ENCODE data around the gene CCM2L.

Gene CCM2L

GRCh38 chr20:32051720-32052089 lies 41.5 kb downstream of the CCM2L start:
- H3K4me3 ChIP-seq (ENCODE audit: low read depth in 1 of 5, low read length in 5 of 5) = peak overlapping the region in 4 of 5 donors; percentile 11 to 66 (median 45)
- peaks cover 0 to 21% (median 9%) of the 10 kb centered on the region in 5 donors for H3K4me1 ChIP-seq (ENCODE audit: control insufficient read depth in 5 of 5, insufficient read depth in 5 of 5, low read length in 5 of 5)
- H3K9ac ChIP-seq (ENCODE audit: low read length in 5 of 5) = peak overlapping the region in 1 of 5 donors; percentile 51
- no peak overlapping the region for H3K27ac ChIP-seq (ENCODE audit: low read depth, low read length)
- peaks cover 0 to 3% (median 0%) of the 10 kb centered on the region in 5 donors for H3K36me3 ChIP-seq (ENCODE audit: control insufficient read depth in 5 of 5, insufficient read depth in 5 of 5, low read length in 5 of 5)
- H3K9me3 ChIP-seq (ENCODE audit: control insufficient read depth in 5 of 5, low read length in 5 of 5) = no peaks in the 10 kb centered on the region
- H3K27me3 ChIP-seq (ENCODE audit: control insufficient read depth in 5 of 5, insufficient read depth in 4 of 5, low read length in 5 of 5) = peaks cover 18 to 34% (median 26%) of the 10 kb centered on the region in 5 donors

DNA sequence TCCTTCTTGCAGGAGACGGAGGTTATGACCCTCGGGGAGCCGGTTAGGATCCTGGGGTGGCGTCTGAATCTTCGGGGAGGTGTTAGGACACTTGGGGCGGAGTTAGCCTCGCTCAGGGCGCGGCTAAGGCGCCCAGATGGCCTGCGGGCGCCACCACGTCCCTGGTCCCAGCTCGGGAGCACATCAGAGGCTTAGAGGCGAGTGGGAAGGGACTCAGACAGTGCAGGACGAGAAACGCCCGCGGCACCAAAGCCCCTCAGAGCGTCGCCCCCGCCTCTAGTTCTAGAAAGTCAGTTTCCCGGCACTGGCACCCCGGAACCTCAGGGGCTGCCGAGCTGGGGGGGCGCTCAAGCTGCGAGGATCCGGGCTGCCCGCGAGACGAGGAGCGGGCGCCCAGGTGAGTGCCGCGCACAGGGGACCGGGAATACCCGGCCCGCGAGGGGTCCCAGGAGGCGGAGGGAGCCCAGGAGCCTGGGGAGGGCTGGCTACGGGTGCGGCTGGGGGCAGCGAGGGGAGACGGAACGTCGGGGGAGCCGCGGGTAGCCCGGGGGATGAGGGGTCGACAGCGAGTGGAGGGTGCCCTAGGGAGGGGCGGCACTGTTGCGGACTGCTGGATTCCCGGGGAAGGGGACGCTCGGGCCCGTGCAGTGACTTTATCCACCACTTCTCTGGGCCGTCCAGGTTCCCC lies 42.0 kb downstream of the CCM2L start, which contains the start of gene HCK:
Gene HCK (plus strand): TSS at position 153 of the 688 bp plus-strand sequence.
- Histone ChIP-seq H3K27ac (ENCODE audit: low read depth, low read length) (no peak within 1 kb of the TSS), H3K9ac (ENCODE audit: low read length in 5 of 5) (peak within 1 kb of the TSS in 2 of 5 donors; percentile 51 to 56), H3K9me3 (ENCODE audit: control insufficient read depth in 5 of 5, low read length in 5 of 5) (no peaks in the 10 kb centered on the region), H3K4me3 (ENCODE audit: low read depth in 1 of 5, low read length in 5 of 5) (peak within 1 kb of the TSS; percentile 25 to 66 (median 40)), H3K4me1 (ENCODE audit: control insufficient read depth in 5 of 5, insufficient read depth in 5 of 5, low read length in 5 of 5) (peaks cover 0 to 21% (median 9%) of the 10 kb centered on the region in 5 donors), H3K36me3 (ENCODE audit: control insufficient read depth in 5 of 5, insufficient read depth in 5 of 5, low read length in 5 of 5) (peaks cover 0 to 3% (median 0%) of the 10 kb centered on the region in 5 donors), H3K27me3 (ENCODE audit: control insufficient read depth in 5 of 5, insufficient read depth in 4 of 5, low read length in 5 of 5) (peaks cover 18 to 34% (median 27%) of the 10 kb centered on the region in 5 donors)

GRCh38 chr20:32052778-32053362 lies 42.6 kb downstream of the CCM2L start:
- peaks cover 0 to 3% (median 0%) of the 10 kb centered on the region in 5 donors for H3K36me3 ChIP-seq (ENCODE audit: control insufficient read depth in 5 of 5, insufficient read depth in 5 of 5, low read length in 5 of 5)
- peak overlapping the region; percentile 25 to 66 (median 40) for H3K4me3 ChIP-seq (ENCODE audit: low read depth in 1 of 5, low read length in 5 of 5)
- H3K9ac ChIP-seq (ENCODE audit: low read length in 5 of 5) = peak overlapping the region in 1 of 5 donors; percentile 11
- H3K9me3 ChIP-seq (ENCODE audit: control insufficient read depth in 5 of 5, low read length in 5 of 5) = no peaks in the 10 kb centered on the region
- peaks cover 18 to 37% (median 29%) of the 10 kb centered on the region in 5 donors for H3K27me3 ChIP-seq (ENCODE audit: control insufficient read depth in 5 of 5, insufficient read depth in 4 of 5, low read length in 5 of 5)
- H3K27ac ChIP-seq (ENCODE audit: low read depth, low read length) = no peak overlapping the region
- H3K4me1 ChIP-seq (ENCODE audit: control insufficient read depth in 5 of 5, insufficient read depth in 5 of 5, low read length in 5 of 5) = peaks cover 0 to 21% (median 9%) of the 10 kb centered on the region in 5 donors

GRCh38 chr20:32053648-32054047 lies 43.4 kb downstream of the CCM2L start:
- Histone ChIP-seq H3K27ac (ENCODE audit: low read depth, low read length) (no peak overlapping the region), H3K4me1 (ENCODE audit: control insufficient read depth in 5 of 5, insufficient read depth in 5 of 5, low read length in 5 of 5) (peaks cover 0 to 21% (median 9%) of the 10 kb centered on the region in 5 donors), H3K36me3 (ENCODE audit: control insufficient read depth in 5 of 5, insufficient read depth in 5 of 5, low read length in 5 of 5) (peaks cover 0 to 3% (median 0%) of the 10 kb centered on the region in 5 donors), H3K4me3 (ENCODE audit: low read depth in 1 of 5, low read length in 5 of 5) (no peak overlapping the region), H3K9me3 (ENCODE audit: control insufficient read depth in 5 of 5, low read length in 5 of 5) (no peaks in the 10 kb centered on the region), H3K9ac (ENCODE audit: low read length in 5 of 5) (no peak overlapping the region), H3K27me3 (ENCODE audit: control insufficient read depth in 5 of 5, insufficient read depth in 4 of 5, low read length in 5 of 5) (peaks cover 18 to 41% (median 32%) of the 10 kb centered on the region in 5 donors)

- peaks cover 0 to 3% (median 0%) of the 10 kb centered on the region in 5 donors for H3K36me3 ChIP-seq (ENCODE audit: control insufficient read depth in 5 of 5, insufficient read depth in 5 of 5, low read length in 5 of 5)
- H3K4me3 ChIP-seq (ENCODE audit: low read depth in 1 of 5, low read length in 5 of 5) = no peak overlapping the region
- H3K9me3 ChIP-seq (ENCODE audit: control insufficient read depth in 5 of 5, low read length in 5 of 5) = no peaks in the 10 kb centered on the region
- H3K27me3 ChIP-seq (ENCODE audit: control insufficient read depth in 5 of 5, insufficient read depth in 4 of 5, low read length in 5 of 5) = peaks cover 13 to 34% (median 27%) of the 10 kb centered on the region in 5 donors
- peaks cover 0 to 12% (median 7%) of the 10 kb centered on the region in 5 donors for H3K4me1 ChIP-seq (ENCODE audit: control insufficient read depth in 5 of 5, insufficient read depth in 5 of 5, low read length in 5 of 5)
- no peak overlapping the region for H3K27ac ChIP-seq (ENCODE audit: low read depth, low read length)
- H3K9ac ChIP-seq (ENCODE audit: low read length in 5 of 5) = no peak overlapping the region
Measured at GRCh38 chr20:32056708-32057483, 46.7 kb downstream of the CCM2L start.

DNA sequence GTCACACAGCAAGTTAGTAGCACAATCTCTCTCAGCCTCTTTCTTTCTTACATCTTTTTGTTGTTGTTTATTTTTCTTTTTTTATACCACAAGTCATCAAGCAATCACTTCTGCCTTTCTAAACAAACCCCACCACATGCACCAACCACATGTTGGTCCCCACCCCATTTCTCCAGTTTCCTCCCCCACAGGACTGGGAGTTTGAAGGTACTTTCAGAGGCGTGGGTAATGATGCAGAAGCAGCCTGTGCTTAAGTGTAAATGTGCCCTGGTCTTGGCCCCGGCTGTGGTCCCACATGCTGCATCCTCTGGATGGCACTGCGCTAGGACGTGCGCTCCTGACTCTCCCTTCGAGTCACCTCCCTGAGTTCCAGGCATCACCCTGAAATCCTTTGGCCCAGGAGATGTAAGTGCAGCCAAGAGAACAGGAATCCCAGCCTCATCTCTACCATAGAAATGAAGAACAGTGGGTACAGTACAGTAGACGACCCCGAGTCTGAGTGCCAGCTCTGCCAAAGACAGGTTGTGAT lies 47.5 kb downstream of the CCM2L start:
- Histone ChIP-seq H3K36me3 (ENCODE audit: control insufficient read depth in 5 of 5, insufficient read depth in 5 of 5, low read length in 5 of 5) (peaks cover 0 to 3% (median 0%) of the 10 kb centered on the region in 5 donors), H3K27me3 (ENCODE audit: control insufficient read depth in 5 of 5, insufficient read depth in 4 of 5, low read length in 5 of 5) (peaks cover 6 to 29% (median 21%) of the 10 kb centered on the region in 5 donors), H3K9me3 (ENCODE audit: control insufficient read depth in 5 of 5, low read length in 5 of 5) (no peaks in the 10 kb centered on the region), H3K4me3 (ENCODE audit: low read depth in 1 of 5, low read length in 5 of 5) (no peak overlapping the region), H3K9ac (ENCODE audit: low read length in 5 of 5) (no peak overlapping the region), H3K27ac (ENCODE audit: low read depth, low read length) (no peak overlapping the region), H3K4me1 (ENCODE audit: control insufficient read depth in 5 of 5, insufficient read depth in 5 of 5, low read length in 5 of 5) (peaks cover 0 to 11% (median 0%) of the 10 kb centered on the region in 5 donors)

- no peak overlapping the region for H3K4me3 ChIP-seq (ENCODE audit: low read depth in 1 of 5, low read length in 5 of 5)
- no peak overlapping the region for H3K9ac ChIP-seq (ENCODE audit: low read length in 5 of 5)
- H3K36me3 ChIP-seq (ENCODE audit: control insufficient read depth in 5 of 5, insufficient read depth in 5 of 5, low read length in 5 of 5) = peaks cover 0 to 3% (median 0%) of the 10 kb centered on the region in 5 donors
- H3K4me1 ChIP-seq (ENCODE audit: control insufficient read depth in 5 of 5, insufficient read depth in 5 of 5, low read length in 5 of 5) = peaks cover 0 to 17% (median 1%) of the 10 kb centered on the region in 5 donors
- no peak overlapping the region for H3K27ac ChIP-seq (ENCODE audit: low read depth, low read length)
- no peaks in the 10 kb centered on the region for H3K9me3 ChIP-seq (ENCODE audit: control insufficient read depth in 5 of 5, low read length in 5 of 5)
- H3K27me3 ChIP-seq (ENCODE audit: control insufficient read depth in 5 of 5, insufficient read depth in 4 of 5, low read length in 5 of 5) = peaks cover 2 to 20% (median 13%) of the 10 kb centered on the region in 5 donors
Measured at GRCh38 chr20:32059189-32059588, 49.0 kb downstream of the CCM2L start.

DNA sequence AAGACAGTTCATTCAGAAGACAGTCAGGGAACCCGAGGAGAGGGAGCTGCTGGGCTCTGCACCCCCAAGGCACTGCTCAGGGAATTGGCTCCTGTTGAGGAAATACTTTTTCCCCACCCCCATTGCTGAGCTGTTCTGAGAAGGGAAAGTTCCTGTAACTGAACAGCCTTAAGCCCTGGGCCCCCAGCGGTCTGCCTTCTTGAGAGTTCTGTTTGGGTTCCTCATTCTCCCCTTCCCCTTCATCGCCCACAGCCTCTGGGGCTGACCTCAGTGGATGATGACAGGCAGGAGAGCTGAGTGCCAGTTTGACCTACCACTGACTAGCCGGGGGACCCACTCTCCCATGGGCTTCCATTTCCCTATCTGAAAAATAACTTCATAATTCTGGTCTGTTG lies 52.5 kb downstream of the CCM2L start:
- Histone ChIP-seq H3K27ac (ENCODE audit: low read depth, low read length) (no peak overlapping the region), H3K4me3 (ENCODE audit: low read depth in 1 of 5, low read length in 5 of 5) (no peak overlapping the region)

GRCh38 chr20:32063695-32064094 lies 53.5 kb downstream of the CCM2L start:
- peaks cover 2 to 8% (median 6%) of the 10 kb centered on the region in 5 donors for H3K27me3 ChIP-seq (ENCODE audit: control insufficient read depth in 5 of 5, insufficient read depth in 4 of 5, low read length in 5 of 5)
- no peaks in the 10 kb centered on the region for H3K36me3 ChIP-seq (ENCODE audit: control insufficient read depth in 5 of 5, insufficient read depth in 5 of 5, low read length in 5 of 5)
- no peak overlapping the region for H3K27ac ChIP-seq (ENCODE audit: low read depth, low read length)
- H3K4me1 ChIP-seq (ENCODE audit: control insufficient read depth in 5 of 5, insufficient read depth in 5 of 5, low read length in 5 of 5) = peaks cover 0 to 25% (median 4%) of the 10 kb centered on the region in 5 donors
- no peak overlapping the region for H3K4me3 ChIP-seq (ENCODE audit: low read depth in 1 of 5, low read length in 5 of 5)
- H3K9ac ChIP-seq (ENCODE audit: low read length in 5 of 5) = no peak overlapping the region
- no peaks in the 10 kb centered on the region for H3K9me3 ChIP-seq (ENCODE audit: control insufficient read depth in 5 of 5, low read length in 5 of 5)

More for the DNA sequence above, 52.5 kb downstream of the CCM2L start:
- H3K4me1 ChIP-seq (ENCODE audit: control insufficient read depth in 5 of 5, insufficient read depth in 5 of 5, low read length in 5 of 5) = peaks cover 0 to 25% (median 3%) of the 10 kb centered on the region in 5 donors
- no peaks in the 10 kb centered on the region for H3K9me3 ChIP-seq (ENCODE audit: control insufficient read depth in 5 of 5, low read length in 5 of 5)
- no peak overlapping the region for H3K9ac ChIP-seq (ENCODE audit: low read length in 5 of 5)
- H3K27me3 ChIP-seq (ENCODE audit: control insufficient read depth in 5 of 5, insufficient read depth in 4 of 5, low read length in 5 of 5) = peaks cover 2 to 15% (median 11%) of the 10 kb centered on the region in 5 donors
- no peaks in the 10 kb centered on the region for H3K36me3 ChIP-seq (ENCODE audit: control insufficient read depth in 5 of 5, insufficient read depth in 5 of 5, low read length in 5 of 5)
